HG03565 (cell line): ENCODE measurements around the gene RGS4.

Source experiments
- ATAC-seq: cut with Tn5 transposase; IDR thresholded peaks from one replicate; pipeline ENCODE4 v1.9.1; 2021; ENCODE audit warnings: mild to moderate bottlenecking, moderate library complexity; ENCODE audit not compliant: unreplicated experiment

The RGS4 gene

DNA sequence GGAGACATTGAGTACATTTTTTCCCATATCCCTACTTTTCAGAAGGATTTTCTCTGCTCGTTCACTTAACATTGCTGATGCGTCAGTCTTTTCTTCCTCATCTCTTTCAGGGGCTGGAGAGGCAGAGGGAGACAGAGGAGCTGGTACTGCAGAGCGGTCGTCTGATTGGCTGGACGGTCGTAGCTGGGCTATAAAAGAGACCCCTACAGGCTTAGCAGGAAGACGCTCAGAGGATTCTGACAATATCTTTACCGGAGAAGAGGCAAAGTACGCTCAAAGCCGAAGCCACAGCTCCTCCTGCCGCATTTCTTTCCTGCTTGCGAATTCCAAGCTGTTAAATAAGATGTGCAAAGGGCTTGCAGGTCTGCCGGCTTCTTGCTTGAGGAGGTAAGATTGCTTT lies at the start of gene RGS4:
Gene RGS4 (plus strand): TSS at position 220 of the 400 bp plus-strand sequence. CDS start 124 bp downstream, at position 344.
- ATAC-seq = no peak

GRCh38 chr1:163022129-163022528 lies 47.0 kb upstream of the RGS4 start:
- ATAC-seq = no peak

DNA sequence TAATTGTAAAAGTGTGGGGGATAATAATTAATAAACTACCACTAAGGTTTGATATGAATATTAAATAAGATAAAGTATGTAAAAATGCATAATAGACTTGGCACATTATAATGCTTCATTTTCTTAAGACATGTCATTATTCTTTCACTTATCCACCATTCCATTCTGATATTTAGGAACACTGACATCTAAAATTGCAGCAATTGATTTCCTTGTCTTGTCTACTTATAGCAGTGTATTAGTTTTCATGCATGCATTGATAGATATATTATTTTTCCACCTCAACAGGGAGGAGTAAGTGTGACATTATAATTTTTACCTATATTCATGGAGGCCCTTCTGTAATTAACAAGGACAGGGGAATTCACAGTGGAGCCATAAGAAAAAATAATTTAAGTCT lies 41.6 kb upstream of the RGS4 start:
- ATAC-seq = no peak

DNA sequence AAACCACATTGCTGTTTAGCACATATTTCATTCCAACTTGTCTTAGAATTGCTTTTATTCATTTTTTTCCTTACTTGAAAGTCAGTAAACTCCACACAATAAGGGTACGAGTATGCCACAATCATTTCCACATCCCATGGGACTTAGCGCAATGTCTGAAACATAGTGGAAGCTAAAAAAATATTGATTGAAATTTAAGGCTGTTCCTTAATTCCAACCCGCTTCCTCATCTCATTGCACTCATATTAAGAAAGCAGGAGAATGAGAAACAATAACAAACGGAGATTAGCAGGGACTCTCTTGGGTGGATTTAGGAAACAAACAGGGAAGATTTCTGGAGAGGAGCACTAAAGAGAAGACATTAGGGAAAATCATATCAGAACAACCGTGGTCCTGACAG lies 39.3 kb upstream of the RGS4 start:
- ATAC-seq = no peak

- no peak for ATAC-seq
Measured at GRCh38 chr1:163035446-163036249, 33.5 kb upstream of the RGS4 start.

- no peak for ATAC-seq
Measured at GRCh38 chr1:163036671-163037070, 32.5 kb upstream of the RGS4 start.

DNA sequence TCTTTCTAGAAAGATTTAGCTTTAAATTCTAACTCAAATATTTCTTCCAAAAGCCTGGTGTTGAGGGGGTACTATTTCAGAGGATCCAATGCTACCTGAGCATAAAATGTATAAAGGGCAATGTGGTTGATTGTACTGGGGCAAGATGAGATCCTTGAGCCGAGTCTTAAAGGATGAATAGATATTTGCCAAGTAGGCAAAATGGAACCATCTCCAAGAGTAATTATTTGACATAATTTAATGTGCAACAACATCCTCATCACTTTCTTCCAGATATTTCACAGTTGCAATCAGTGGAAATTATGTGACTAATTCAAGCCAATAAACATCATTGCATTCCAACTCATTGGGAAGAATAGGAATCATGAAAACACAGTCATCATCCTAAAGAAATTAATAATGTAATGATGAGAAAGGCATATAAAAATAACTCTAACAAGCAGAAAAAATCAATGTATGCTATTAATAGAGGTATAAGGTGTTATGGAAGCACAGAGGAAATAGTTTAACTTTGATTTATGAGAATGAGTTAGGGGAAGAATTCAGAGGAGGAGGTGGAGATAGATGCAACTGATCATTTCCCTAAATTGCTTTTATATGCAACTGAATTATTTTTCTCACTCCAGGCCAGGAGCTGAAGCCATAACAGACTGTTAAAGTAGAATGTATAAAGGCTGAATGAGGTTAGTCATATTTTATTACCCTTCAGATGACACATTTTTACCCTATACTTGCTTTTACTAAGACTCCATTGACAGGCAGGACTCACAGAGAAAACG lies 30.0 kb upstream of the RGS4 start:
- no peak for ATAC-seq

DNA sequence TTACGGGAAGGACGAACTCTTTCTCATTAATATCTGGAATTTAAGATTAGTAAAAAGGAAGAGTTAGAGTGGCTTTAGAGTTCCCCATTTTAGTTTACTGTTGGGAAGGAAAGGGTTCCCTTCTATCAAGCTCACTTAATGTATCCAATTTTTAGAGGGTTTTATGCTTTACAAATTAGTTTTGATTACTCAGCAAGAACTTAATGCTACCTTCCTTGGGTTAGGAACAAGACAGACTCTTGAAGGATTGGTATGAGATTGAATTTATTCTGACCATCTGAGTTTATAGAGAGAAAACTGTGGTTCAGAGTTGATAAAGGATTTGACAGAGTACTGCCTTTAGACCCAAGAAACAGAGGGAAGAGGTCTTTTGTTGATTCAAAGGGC lies 29.5 kb upstream of the RGS4 start:
- no peak for ATAC-seq

- ATAC-seq = no peak
Measured at GRCh38 chr1:163046071-163046470, 23.1 kb upstream of the RGS4 start.

DNA sequence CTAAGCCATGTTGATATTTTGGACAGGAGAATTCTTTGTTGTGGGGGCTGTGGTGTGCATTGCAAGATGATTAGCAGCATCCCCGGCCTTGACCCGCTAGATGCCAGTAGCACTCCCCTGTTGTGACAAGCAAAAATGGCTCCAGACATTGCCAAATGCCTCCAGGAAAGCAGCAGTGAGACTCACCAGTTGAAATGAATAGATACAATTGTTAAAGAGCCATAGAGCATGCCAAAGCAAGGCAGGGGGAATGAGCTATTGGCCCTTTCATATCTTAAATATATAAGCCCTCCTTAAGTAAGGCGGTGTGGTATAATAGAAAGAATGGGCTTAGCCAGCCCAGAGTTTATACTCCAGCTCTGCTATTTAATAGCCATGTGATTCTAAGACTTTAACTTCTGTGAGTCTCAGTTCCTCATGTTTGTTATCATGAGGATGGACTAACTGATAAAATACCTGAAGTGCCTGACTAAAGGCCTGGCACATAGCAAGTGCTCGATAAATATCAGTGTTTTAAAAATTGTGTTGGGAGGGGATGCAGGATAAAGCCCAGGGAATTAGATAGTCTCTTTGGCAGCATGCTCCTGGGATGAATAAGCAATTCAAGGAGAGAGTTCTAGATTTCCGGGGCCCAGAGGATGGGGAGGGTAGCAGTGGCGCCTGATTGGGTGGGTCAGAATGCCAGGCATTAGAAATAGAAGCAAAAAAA lies 21.1 kb upstream of the RGS4 start:
- ATAC-seq = no peak

DNA sequence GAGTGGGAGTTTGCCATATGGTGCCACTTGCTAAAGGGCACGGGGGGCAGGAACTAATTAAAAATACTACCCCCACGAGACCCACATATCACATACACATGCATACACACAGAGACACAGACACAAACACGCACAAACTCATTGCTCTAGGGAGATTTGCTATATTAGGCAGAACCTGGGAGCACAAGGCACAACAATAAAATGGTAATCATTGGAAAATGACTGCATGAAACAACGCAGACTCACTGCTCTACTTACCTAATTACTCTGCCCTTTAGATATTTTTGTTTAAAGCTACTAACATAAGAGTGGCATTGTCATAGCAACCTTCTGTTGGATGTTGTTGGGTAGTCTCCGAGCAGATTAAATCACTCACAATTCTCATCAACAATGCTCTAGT lies 20.3 kb upstream of the RGS4 start:
- ATAC-seq = no peak

- ATAC-seq = no peak
Measured at GRCh38 chr1:163049296-163049695, 19.9 kb upstream of the RGS4 start.

- no peak for ATAC-seq
Measured at GRCh38 chr1:163050496-163050895, 18.7 kb upstream of the RGS4 start.

DNA sequence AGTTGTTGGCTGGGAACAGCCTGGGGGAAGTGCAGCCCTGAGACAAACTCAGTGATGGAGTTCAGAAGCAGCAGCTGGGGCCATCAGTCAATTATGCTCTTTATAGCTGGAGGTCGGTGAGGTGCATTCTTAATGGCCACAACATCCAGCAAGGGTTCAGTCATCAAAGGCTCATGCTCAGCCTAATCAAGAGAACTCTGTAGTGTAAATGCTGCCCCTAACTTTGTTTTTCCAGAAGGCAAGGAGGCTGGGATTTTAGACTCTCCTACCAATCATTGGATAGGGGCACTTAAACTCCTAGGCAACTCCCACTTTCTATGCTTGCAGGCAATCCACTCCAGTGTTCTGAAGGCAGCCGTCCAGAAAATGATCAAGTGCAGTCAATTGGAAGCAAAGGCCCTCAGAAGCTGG lies 15.0 kb upstream of the RGS4 start:
- ATAC-seq = no peak

- ATAC-seq = no peak
Measured at GRCh38 chr1:163055005-163055404, 14.2 kb upstream of the RGS4 start.

- ATAC-seq = no peak
Measured at GRCh38 chr1:163055531-163055930, 13.6 kb upstream of the RGS4 start.

GRCh38 chr1:163056831-163057230 lies 12.3 kb upstream of the RGS4 start:
- ATAC-seq = no peak

DNA sequence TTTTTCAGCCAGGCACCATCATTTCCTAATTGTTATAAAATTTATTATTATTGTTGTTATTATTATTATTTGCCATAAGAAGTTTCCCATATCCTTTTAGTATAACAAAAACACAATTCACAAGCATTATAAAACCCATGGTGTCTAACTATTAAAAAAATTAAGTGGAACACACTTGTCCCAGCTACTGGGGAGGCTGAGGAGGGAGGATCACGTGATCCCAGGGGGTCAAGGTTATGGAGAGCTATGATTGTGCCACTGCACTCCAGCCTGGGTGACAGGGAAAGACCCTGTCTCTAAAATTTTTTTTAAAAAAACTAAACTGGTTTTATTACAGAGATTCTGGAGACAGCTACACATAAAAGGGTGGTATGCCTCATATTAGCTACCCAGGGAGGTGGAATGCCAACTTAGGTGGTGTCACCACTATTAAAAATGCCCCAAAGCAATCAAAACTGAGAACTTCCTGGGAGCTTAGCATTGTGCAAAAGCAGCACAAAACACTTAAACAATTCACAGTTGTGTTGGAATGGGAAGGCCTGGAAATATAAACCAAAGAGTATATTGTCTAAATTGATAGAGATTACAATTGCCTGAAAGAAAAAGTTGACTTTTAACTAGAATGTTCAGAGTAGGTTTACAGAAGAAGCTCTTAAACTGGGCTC lies 8.7 kb upstream of the RGS4 start:
- ATAC-seq = no peak

DNA sequence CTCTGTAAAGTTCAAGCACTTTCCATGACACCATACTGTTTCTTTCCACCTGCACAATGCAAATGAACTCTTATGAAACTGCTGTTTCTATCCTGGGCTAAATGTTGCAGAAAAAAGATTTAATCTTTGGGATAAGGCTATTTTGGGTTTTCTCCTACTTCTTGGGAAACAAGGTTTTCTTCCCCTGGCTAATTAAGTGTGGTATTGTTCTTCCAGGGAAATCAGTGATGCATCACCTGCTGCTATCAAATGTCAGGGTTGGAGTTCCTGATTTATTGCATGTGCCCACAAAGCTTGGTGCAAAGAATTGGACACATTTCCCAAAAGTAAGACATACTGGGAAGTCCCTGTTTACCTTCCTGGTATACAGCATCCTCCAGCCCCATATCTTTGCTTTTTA lies 6.0 kb upstream of the RGS4 start:
- no peak for ATAC-seq

DNA sequence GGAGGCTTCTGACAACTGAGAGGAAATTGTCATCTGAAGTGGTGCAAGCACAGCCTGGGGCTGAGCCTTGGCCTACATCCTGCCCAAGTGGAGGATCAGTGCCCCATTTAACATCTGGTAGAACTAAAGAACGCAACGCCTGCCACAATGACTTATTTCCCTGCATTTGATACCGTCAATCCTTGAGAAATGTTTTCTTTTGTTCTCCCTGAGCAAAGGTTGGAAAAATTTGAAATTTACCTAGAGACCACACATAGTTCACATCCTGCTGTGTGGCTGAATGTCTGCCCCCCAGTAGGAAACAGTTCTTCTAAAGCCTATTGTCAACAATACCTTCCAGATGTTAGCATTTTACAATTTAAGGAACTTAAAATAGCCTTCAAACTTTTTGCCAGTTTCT lies 5.6 kb upstream of the RGS4 start:
- ATAC-seq = no peak

DNA sequence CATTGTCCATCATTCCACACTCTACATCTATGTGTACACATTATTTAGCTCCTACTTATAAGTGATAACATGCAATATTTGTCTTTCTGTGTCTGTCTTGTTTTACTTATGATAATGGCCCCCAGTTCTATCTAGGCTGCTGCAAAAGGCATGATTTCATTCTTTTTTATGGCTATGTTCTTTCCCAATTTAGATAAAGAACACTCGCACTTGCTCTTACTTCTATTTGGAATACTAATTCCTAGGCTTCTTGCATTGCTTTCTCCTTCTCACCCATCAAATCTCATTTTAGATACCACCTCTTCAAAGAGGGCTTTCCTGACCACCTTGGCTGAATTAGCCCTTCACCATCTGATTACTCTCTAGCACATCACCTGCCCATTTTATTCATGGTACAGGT lies 3.0 kb upstream of the RGS4 start:
- ATAC-seq = no peak
